ENCODE data around the gene CLIP1.
"Not testable (repeated sequence)": the region's sequence is repeated elsewhere in the genome, so short reads cannot be mapped to it uniquely, and the experiment has no call there.

Gene CLIP1

GRCh38 chr12:122265476-122265875, 157.0 kb downstream of the CLIP1 start:
- peak overlapping the region; percentile 99 for H3K4me3 ChIP-seq (ENCODE audit: insufficient read length, low read depth)
- H3K9me3 ChIP-seq (ENCODE audit: insufficient read depth, low read length): no peaks in the 10 kb centered on the region
- no peaks in the 10 kb centered on the region for H3K4me1 ChIP-seq (ENCODE audit: insufficient read depth, insufficient read length)
- H3K36me3 ChIP-seq (ENCODE audit: insufficient read depth, insufficient read length, low read length): peaks cover 40% of the 10 kb centered on the region
- peak overlapping the region; percentile 99 for H3K9ac ChIP-seq (ENCODE audit: insufficient read length, low read depth)
- H3K27me3 ChIP-seq (ENCODE audit: insufficient read depth, insufficient read length): no peaks in the 10 kb centered on the region
- no peak for TF ChIP-seq YY1 (IDR thresholded peaks at IDR 0.05; ENCODE audit: insufficient read depth, insufficient read length)
- DNase-seq (ENCODE audit: low read depth, low spot score): no peak

- H3K36me3 ChIP-seq (ENCODE audit: insufficient read depth, insufficient read length, low read length): peaks cover 73% of the 10 kb centered on the region
- not testable (repeated sequence) for DNase-seq (ENCODE audit: low read depth, low spot score)
Measured at GRCh38 chr12:122260735-122261134, 161.7 kb downstream of the CLIP1 start.

GRCh38 chr12:122258939-122259338, 163.5 kb downstream of the CLIP1 start:
- not testable (repeated sequence) for H3K27me3 ChIP-seq (ENCODE audit: insufficient read depth, insufficient read length); H3K9ac ChIP-seq (ENCODE audit: insufficient read length, low read depth); H3K4me1 ChIP-seq (ENCODE audit: insufficient read depth, insufficient read length); H3K9me3 ChIP-seq (ENCODE audit: insufficient read depth, low read length); H3K4me3 ChIP-seq (ENCODE audit: insufficient read length, low read depth); DNase-seq (ENCODE audit: low read depth, low spot score)
- peaks cover 66% of the 10 kb centered on the region for H3K36me3 ChIP-seq (ENCODE audit: insufficient read depth, insufficient read length, low read length)

More at GRCh38 chr12:122260735-122261134, 161.7 kb downstream of the CLIP1 start:
- not testable (repeated sequence) for H3K27me3 ChIP-seq (ENCODE audit: insufficient read depth, insufficient read length); H3K4me1 ChIP-seq (ENCODE audit: insufficient read depth, insufficient read length); H3K4me3 ChIP-seq (ENCODE audit: insufficient read length, low read depth); H3K9me3 ChIP-seq (ENCODE audit: insufficient read depth, low read length); H3K9ac ChIP-seq (ENCODE audit: insufficient read length, low read depth)

- H3K36me3 ChIP-seq (ENCODE audit: insufficient read depth, insufficient read length, low read length): peaks cover 64% of the 10 kb centered on the region
- not testable (repeated sequence) for H3K4me1 ChIP-seq (ENCODE audit: insufficient read depth, insufficient read length); H3K9ac ChIP-seq (ENCODE audit: insufficient read length, low read depth); H3K9me3 ChIP-seq (ENCODE audit: insufficient read depth, low read length); H3K4me3 ChIP-seq (ENCODE audit: insufficient read length, low read depth); DNase-seq (ENCODE audit: low read depth, low spot score); H3K27me3 ChIP-seq (ENCODE audit: insufficient read depth, insufficient read length)
Measured at GRCh38 chr12:122258462-122258861, 164.0 kb downstream of the CLIP1 start.

GRCh38 chr12:122250536-122250935, 171.9 kb downstream of the CLIP1 start:
- H3K9me3 ChIP-seq (ENCODE audit: insufficient read depth, low read length): no peaks in the 10 kb centered on the region
- no peak overlapping the region for H3K9ac ChIP-seq (ENCODE audit: insufficient read length, low read depth)
- DNase-seq (ENCODE audit: low read depth, low spot score): no peak
- H3K27me3 ChIP-seq (ENCODE audit: insufficient read depth, insufficient read length): no peaks in the 10 kb centered on the region
- TF ChIP-seq SUZ12 (IDR thresholded peaks at IDR 0.05; ENCODE audit: extremely low read depth, insufficient read depth, insufficient read length) (no peak), ZNF274 (IDR thresholded peaks at IDR 0.05; ENCODE audit: low read depth, low read length) (no peak), YY1 (IDR thresholded peaks at IDR 0.05; ENCODE audit: insufficient read depth, insufficient read length) (no peak)
- H3K4me3 ChIP-seq (ENCODE audit: insufficient read length, low read depth): no peak overlapping the region
- peaks cover 34% of the 10 kb centered on the region for H3K36me3 ChIP-seq (ENCODE audit: insufficient read depth, insufficient read length, low read length)
- H3K4me1 ChIP-seq (ENCODE audit: insufficient read depth, insufficient read length): no peaks in the 10 kb centered on the region

GRCh38 chr12:122250047-122250446, 172.4 kb downstream of the CLIP1 start:
- Histone ChIP-seq H3K9ac (ENCODE audit: insufficient read length, low read depth) (no peak overlapping the region), H3K27me3 (ENCODE audit: insufficient read depth, insufficient read length) (no peaks in the 10 kb centered on the region), H3K4me1 (ENCODE audit: insufficient read depth, insufficient read length) (no peaks in the 10 kb centered on the region), H3K9me3 (ENCODE audit: insufficient read depth, low read length) (no peaks in the 10 kb centered on the region), H3K4me3 (ENCODE audit: insufficient read length, low read depth) (no peak overlapping the region), H3K36me3 (ENCODE audit: insufficient read depth, insufficient read length, low read length) (peaks cover 34% of the 10 kb centered on the region)
- TF ChIP-seq YY1 (IDR thresholded peaks at IDR 0.05; ENCODE audit: insufficient read depth, insufficient read length): no peak
- TF ChIP-seq SUZ12 (IDR thresholded peaks at IDR 0.05; ENCODE audit: extremely low read depth, insufficient read depth, insufficient read length): no peak
- no peak for TF ChIP-seq ZNF274 (IDR thresholded peaks at IDR 0.05; ENCODE audit: low read depth, low read length)
- DNase-seq (ENCODE audit: low read depth, low spot score): no peak

GRCh38 chr12:122245553-122245952, 176.9 kb downstream of the CLIP1 start:
- Histone ChIP-seq H3K27me3 (ENCODE audit: insufficient read depth, insufficient read length) (no peaks in the 10 kb centered on the region), H3K9me3 (ENCODE audit: insufficient read depth, low read length) (no peaks in the 10 kb centered on the region), H3K4me3 (ENCODE audit: insufficient read length, low read depth) (no peak overlapping the region), H3K9ac (ENCODE audit: insufficient read length, low read depth) (no peak overlapping the region), H3K36me3 (ENCODE audit: insufficient read depth, insufficient read length, low read length) (peaks cover 47% of the 10 kb centered on the region), H3K4me1 (ENCODE audit: insufficient read depth, insufficient read length) (no peaks in the 10 kb centered on the region)
- no peak for TF ChIP-seq SUZ12 (IDR thresholded peaks at IDR 0.05; ENCODE audit: extremely low read depth, insufficient read depth, insufficient read length)
- no peak for TF ChIP-seq YY1 (IDR thresholded peaks at IDR 0.05; ENCODE audit: insufficient read depth, insufficient read length)
- TF ChIP-seq ZNF274 (IDR thresholded peaks at IDR 0.05; ENCODE audit: low read depth, low read length): no peak
- no peak for DNase-seq (ENCODE audit: low read depth, low spot score)

GRCh38 chr12:122244565-122245371, 177.7 kb downstream of the CLIP1 start:
- Histone ChIP-seq H3K27me3 (ENCODE audit: insufficient read depth, insufficient read length) (no peaks in the 10 kb centered on the region), H3K36me3 (ENCODE audit: insufficient read depth, insufficient read length, low read length) (peaks cover 43% of the 10 kb centered on the region), H3K9ac (ENCODE audit: insufficient read length, low read depth) (no peak overlapping the region), H3K9me3 (ENCODE audit: insufficient read depth, low read length) (no peaks in the 10 kb centered on the region), H3K4me1 (ENCODE audit: insufficient read depth, insufficient read length) (no peaks in the 10 kb centered on the region), H3K4me3 (ENCODE audit: insufficient read length, low read depth) (no peak overlapping the region)
- no peak for DNase-seq (ENCODE audit: low read depth, low spot score)
- no peak for TF ChIP-seq YY1 (IDR thresholded peaks at IDR 0.05; ENCODE audit: insufficient read depth, insufficient read length)
- TF ChIP-seq SUZ12 (IDR thresholded peaks at IDR 0.05; ENCODE audit: extremely low read depth, insufficient read depth, insufficient read length): no peak
- no peak for TF ChIP-seq ZNF274 (IDR thresholded peaks at IDR 0.05; ENCODE audit: low read depth, low read length)

Measured in NT2/D1 (cell line).